ENCODE results near the gene CDRT4. TPM values are rescaled to one million over a fixed set of nuclear protein-coding genes. Genes with fewer than 3 reads are reported as not detected.

CDRT4 gene
- total and polyA plus RNA-seq, 2 donors (not counting 3 experiments of a cell fraction or from before 2014, with no cell fraction given): 11.5 to 13.6 TPM

DNA sequence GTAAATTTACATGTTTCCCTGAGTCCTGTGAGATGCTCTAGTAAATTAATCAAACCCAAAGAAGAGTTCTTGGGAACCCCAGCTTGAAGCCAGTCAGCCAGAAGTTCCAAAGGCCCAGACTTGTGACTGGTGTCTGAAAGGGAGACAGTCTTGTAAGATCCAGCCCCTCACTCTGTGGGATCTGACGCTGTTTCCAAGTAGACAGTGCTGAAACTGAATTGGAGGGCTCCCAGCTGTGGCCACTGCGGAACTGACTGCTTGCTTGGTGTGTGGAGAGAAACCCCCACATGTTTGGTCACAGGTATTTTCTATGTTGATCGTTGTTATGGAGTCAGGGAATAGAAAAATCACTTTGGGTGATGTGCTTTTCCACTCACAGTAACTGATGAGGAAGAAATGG lies 5.5 kb upstream of the CDRT4 start:
- dilution Hi-C loops (cut with MboI; ENCODE audit: extremely low pct_ligation_motif_present, low sequenced_read_pairs): no loop called here
- Histone ChIP-seq H3K27me3 (ENCODE audit: control insufficient read depth in 2 of 2, insufficient read depth in 2 of 2, low read length in 2 of 2) (no peaks in the 10 kb centered on the region), H3K9me3 (replicated peaks; ENCODE audit: control insufficient read depth, insufficient read depth, low read length) (no peaks in the 10 kb centered on the region), H3K79me2 (ENCODE audit: control insufficient read depth, insufficient read depth, low read length) (no peaks in the 10 kb centered on the region), H3K4me3 (replicated peaks in 1 of 3; ENCODE audit: insufficient read depth in 1 of 3, low read depth in 1 of 3, low read length in 3 of 3) (no peak overlapping the region), H3K9ac (replicated peaks; ENCODE audit: extremely low read depth, insufficient read depth, low read length) (no peak overlapping the region), H3K4me2 (ENCODE audit: insufficient read depth, low read length) (no peak overlapping the region), H3K27ac (ENCODE audit: insufficient read depth, low read depth, low read length) (no peak overlapping the region), H4K20me1 (replicated peaks; ENCODE audit: control insufficient read depth, extremely low read depth, insufficient read depth, low read length) (no peaks in the 10 kb centered on the region), H3K4me1 (ENCODE audit: control insufficient read depth, extremely low read depth, insufficient read depth, low read length) (peaks cover 7% of the 10 kb centered on the region), H3K9me1 (replicated peaks; ENCODE audit: control insufficient read depth, extremely low read depth, insufficient read depth, low read length) (no peaks in the 10 kb centered on the region), H2AFZ (ENCODE audit: low read depth, low read length) (no peak overlapping the region), H3K36me3 (ENCODE audit: control insufficient read depth in 2 of 2, extremely low read depth in 1 of 2, insufficient read depth in 2 of 2, low read length in 2 of 2) (no peaks in the 10 kb centered on the region)
- CTCF ChIA-PET: interaction anchor here (1.1 to 1.3 kb wide), 2 partner anchors 11 to 16 kb away, joined by 3 to 4 read pairs; no protein-coding TSS in a partner anchor
- DNase-seq (ENCODE audit: low read depth, low spot score) (no peak), FAIRE-seq (no peak)
- no peak for TF ChIP-seq EZH2 (IDR thresholded peaks at IDR 0.05; ENCODE audit: borderline replicate concordance, low read depth, low read length, severe bottlenecking)
- TF ChIP-seq GATA2 (IDR thresholded peaks at IDR 0.05; ENCODE audit: insufficient read depth, insufficient read length, low read depth, low read length): no peak
- no peak for TF ChIP-seq POLR2AphosphoS5 (IDR thresholded peaks at IDR 0.05; ENCODE audit: insufficient read depth, low read depth, low read length)
- TF ChIP-seq, protein P1, sequence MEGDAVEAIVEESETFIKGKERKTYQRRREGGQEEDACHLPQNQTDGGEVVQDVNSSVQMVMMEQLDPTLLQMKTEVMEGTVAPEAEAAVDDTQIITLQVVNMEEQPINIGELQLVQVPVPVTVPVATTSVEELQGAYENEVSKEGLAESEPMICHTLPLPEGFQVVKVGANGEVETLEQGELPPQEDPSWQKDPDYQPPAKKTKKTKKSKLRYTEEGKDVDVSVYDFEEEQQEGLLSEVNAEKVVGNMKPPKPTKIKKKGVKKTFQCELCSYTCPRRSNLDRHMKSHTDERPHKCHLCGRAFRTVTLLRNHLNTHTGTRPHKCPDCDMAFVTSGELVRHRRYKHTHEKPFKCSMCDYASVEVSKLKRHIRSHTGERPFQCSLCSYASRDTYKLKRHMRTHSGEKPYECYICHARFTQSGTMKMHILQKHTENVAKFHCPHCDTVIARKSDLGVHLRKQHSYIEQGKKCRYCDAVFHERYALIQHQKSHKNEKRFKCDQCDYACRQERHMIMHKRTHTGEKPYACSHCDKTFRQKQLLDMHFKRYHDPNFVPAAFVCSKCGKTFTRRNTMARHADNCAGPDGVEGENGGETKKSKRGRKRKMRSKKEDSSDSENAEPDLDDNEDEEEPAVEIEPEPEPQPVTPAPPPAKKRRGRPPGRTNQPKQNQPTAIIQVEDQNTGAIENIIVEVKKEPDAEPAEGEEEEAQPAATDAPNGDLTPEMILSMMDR (IDR thresholded peaks at IDR 0.05; ENCODE audit: extremely low read depth in 1 of 2, insufficient read depth in 1 of 2, low read depth in 1 of 2, low read length in 2 of 2): no peak
- TF ChIP-seq, protein P2, sequence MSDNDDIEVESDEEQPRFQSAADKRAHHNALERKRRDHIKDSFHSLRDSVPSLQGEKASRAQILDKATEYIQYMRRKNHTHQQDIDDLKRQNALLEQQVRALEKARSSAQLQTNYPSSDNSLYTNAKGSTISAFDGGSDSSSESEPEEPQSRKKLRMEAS (IDR thresholded peaks at IDR 0.05; ENCODE audit: insufficient read depth, insufficient read length): no peak
- no peak for TF ChIP-seq JUN (IDR thresholded peaks at IDR 0.05; ENCODE audit: borderline replicate concordance, insufficient read depth, insufficient read length, low read depth)
- TF ChIP-seq POLR2A (IDR thresholded peaks at IDR 0.05; ENCODE audit: low read depth, low read length): no peak
- BruUV-seq (replicated peaks): no TSS peak
- POLR2A ChIA-PET: no interaction called here
- intact Hi-C loops (cut with micrococcal nuclease): no loop called here

Measured in endothelial cell of umbilical vein (primary cell).